HG03558 (cell line): ENCODE measurements around the gene RNF121.
"Not testable (repeated sequence)": the region's sequence is repeated elsewhere in the genome, so short reads cannot be mapped to it uniquely, and the experiment has no call there.

ENCODE experiments used
- ATAC-seq: cut with Tn5 transposase; IDR thresholded peaks from one replicate; pipeline ENCODE4 v1.9.1; 2021; ENCODE audit warnings: moderate number of reproducible peaks; ENCODE audit not compliant: unreplicated experiment; ENCODE audit errors: extremely low read depth

Gene RNF121

GRCh38 chr11:71928737-71929443 lies at the start of gene RNF121:
TSS of gene RNF121 (plus strand) at chr11:71929046. CDS start at chr11:71929062, 16 bp downstream.
- peak; percentile 36 for ATAC-seq

GRCh38 chr11:71885806-71886205 lies 43.0 kb upstream of the RNF121 start:
- not testable (repeated sequence) for ATAC-seq

GRCh38 chr11:71888335-71889010 lies 40.4 kb upstream of the RNF121 start:
- ATAC-seq: not testable (repeated sequence)

GRCh38 chr11:71889181-71889872 lies 39.5 kb upstream of the RNF121 start:
- ATAC-seq: not testable (repeated sequence)

- no peak for ATAC-seq
Measured at GRCh38 chr11:71895961-71896360, 32.9 kb upstream of the RNF121 start.

GRCh38 chr11:71901137-71901536 lies 27.7 kb upstream of the RNF121 start:
- ATAC-seq: not testable (repeated sequence)

- no peak for ATAC-seq
Measured at GRCh38 chr11:71908218-71908617, 20.6 kb upstream of the RNF121 start.

- not testable (repeated sequence) for ATAC-seq
Measured at GRCh38 chr11:71910775-71911174, 18.1 kb upstream of the RNF121 start.

- ATAC-seq: not testable (repeated sequence)
Measured at GRCh38 chr11:71911321-71911985, 17.4 kb upstream of the RNF121 start.

- ATAC-seq: not testable (repeated sequence)
Measured at GRCh38 chr11:71911986-71912340, 16.9 kb upstream of the RNF121 start.

- no peak for ATAC-seq
Measured at GRCh38 chr11:71913756-71914526, 14.9 kb upstream of the RNF121 start.

- ATAC-seq: no peak
Measured at GRCh38 chr11:71914617-71915189, 14.1 kb upstream of the RNF121 start.

- no peak for ATAC-seq
Measured at GRCh38 chr11:71917646-71918140, 11.2 kb upstream of the RNF121 start.

- ATAC-seq: peak; percentile 35
Measured at GRCh38 chr11:71927820-71928736, 768 bp upstream of the RNF121 start, which contains the start of gene XNDC1N. TSS of gene XNDC1N (minus strand) at chr11:71928594. CDS start at chr11:71923353, 5,241 bp downstream.

GRCh38 chr11:71929491-71929890 lies 645 bp downstream of the RNF121 start:
- no peak for ATAC-seq

GRCh38 chr11:71930556-71931244 lies 1.9 kb downstream of the RNF121 start:
- no peak for ATAC-seq

- no peak for ATAC-seq
Measured at GRCh38 chr11:71931245-71931602, 2.4 kb downstream of the RNF121 start.
